Spinal cord (tissue), 10 donors: ENCODE measurements around the gene CPNE8. TPM values are rescaled to one million over a fixed set of nuclear protein-coding genes. Genes with fewer than 3 reads are reported as not detected.
A peak's percentile ranks its signal among the peaks of the same experiment; 100 is the strongest.

ENCODE experiments used
- DNase-seq, 6 donors: peaks; one replicate each; pipeline versions ENCODE4 v3.0.0 to v3.0.0-alpha.2; 2013 to 2015; ENCODE audit warnings: low spot score in 6 of 6, low read depth in 4 of 6
- H3K27ac ChIP-seq: one replicate; pipeline ENCODE4 v1.5.1; 2013; ENCODE audit warnings: low read depth, low read length, control low read depth
- H3K27me3 ChIP-seq: one replicate; pipeline ENCODE4 v1.6.1; 2013; ENCODE audit warnings: low read length; ENCODE audit not compliant: control insufficient read depth, insufficient read depth
- H3K36me3 ChIP-seq: one replicate; pipeline ENCODE4 v1.6.1; 2013; ENCODE audit warnings: low read length; ENCODE audit not compliant: control insufficient read depth, insufficient read depth
- H3K4me1 ChIP-seq: one replicate; pipeline ENCODE4 v1.6.1; 2013; ENCODE audit warnings: low read length; ENCODE audit not compliant: control insufficient read depth, insufficient read depth
- H3K4me3 ChIP-seq: one replicate; pipeline ENCODE4 v1.5.1; 2013; ENCODE audit warnings: low read depth, low read length, control low read depth
- H3K9me3 ChIP-seq: one replicate; pipeline ENCODE4 v1.6.1; 2013; ENCODE audit warnings: low read length; ENCODE audit not compliant: control insufficient read depth, insufficient read depth
- WGBS: methylation state at CpG from one replicate; pipeline ENCODE4 v1.1.5; 2013; ENCODE audit warnings: missing lambda C conversion rate; ENCODE audit not compliant: insufficient coverage; 5-methylcytosine and 5-hydroxymethylcytosine counted together
- polyA plus RNA-seq, 2 donors: library from polyadenylated mRNA; unstranded; fragments of 120-200 nt; gene quantifications; one replicate each; pipeline ENCODE4 v1.2.1, GENCODE V29; 2013; ENCODE audit not compliant: insufficient read length in 2 of 2
- total RNA-seq, 2 donors: library from RNA; depleted of rRNA in 1 of 2; stranded (reverse); fragments of 120-200 nt in 1 of 2; fragments of >200 nt in 1 of 2; gene quantifications; one replicate each; pipeline versions ENCODE4 v1.2.3 to v1.2.4, GENCODE V29; 2013 to 2014
- donor health status: healthy.

Gene CPNE8
- total and polyA plus RNA-seq, 4 donors, result 11.6 to 26.2 (median 16.0) TPM

DNA sequence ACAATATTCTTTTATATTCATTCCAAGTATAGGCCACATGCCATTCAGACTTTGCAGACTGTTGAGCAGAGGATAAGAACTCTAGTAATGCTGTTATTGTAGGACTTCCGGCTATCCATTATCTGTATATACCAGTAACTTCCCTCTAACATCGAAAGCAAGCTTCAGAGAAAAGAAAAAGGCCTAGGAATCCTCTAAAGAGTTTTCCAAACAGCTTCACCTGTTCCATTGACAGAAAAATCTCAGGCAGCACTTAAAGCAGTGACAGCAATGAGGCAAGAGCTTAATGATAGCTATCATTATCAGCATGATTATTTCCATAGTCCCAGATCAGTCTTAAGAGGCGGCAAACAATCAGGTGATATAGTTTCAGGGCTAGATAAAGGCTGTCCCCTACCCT is 1.8 kb downstream of the CPNE8 start:
- Histone ChIP-seq H3K27me3 (no peaks in the 10 kb centered on the region), H3K36me3 (no peaks in the 10 kb centered on the region), H3K4me1 (peaks cover 21% of the 10 kb centered on the region), H3K9me3 (no peaks in the 10 kb centered on the region), H3K27ac (no peak overlapping the region), H3K4me3 (no peak overlapping the region)
- no CpG with 5 or more reads among the region's 3 CpGs for WGBS
- DNase-seq, result peak in 1 of 6 donors; percentile 55

- H3K4me3 ChIP-seq, result no peak overlapping the region
These were observed 7.2 kb downstream of the CPNE8 start for GRCh38 chr12:38898001-38898684.

GRCh38 chr12:38895446-38895845 is 9.9 kb downstream of the CPNE8 start:
- no CpG with 5 or more reads among the region's 1 CpG for WGBS
- no peak for DNase-seq
- no peak overlapping the region for H3K27ac ChIP-seq
- H3K36me3 ChIP-seq, result no peaks in the 10 kb centered on the region
- H3K27me3 ChIP-seq, result no peaks in the 10 kb centered on the region
- no peaks in the 10 kb centered on the region for H3K9me3 ChIP-seq
- no peaks in the 10 kb centered on the region for H3K4me1 ChIP-seq
- H3K4me3 ChIP-seq, result no peak overlapping the region

More at GRCh38 chr12:38898001-38898684, 7.2 kb downstream of the CPNE8 start:
- H3K27me3 ChIP-seq, result no peaks in the 10 kb centered on the region
- no peaks in the 10 kb centered on the region for H3K9me3 ChIP-seq
- no peak for DNase-seq
- WGBS, result 100% methylated on average over 2 of the region's 2 CpGs
- no peaks in the 10 kb centered on the region for H3K36me3 ChIP-seq
- H3K4me1 ChIP-seq, result no peaks in the 10 kb centered on the region
- no peak overlapping the region for H3K27ac ChIP-seq

- DNase-seq, result no peak
- Histone ChIP-seq H3K36me3 (no peaks in the 10 kb centered on the region), H3K27ac (no peak overlapping the region), H3K27me3 (no peaks in the 10 kb centered on the region), H3K4me1 (no peaks in the 10 kb centered on the region), H3K9me3 (no peaks in the 10 kb centered on the region), H3K4me3 (no peak overlapping the region)
These were observed 12.4 kb downstream of the CPNE8 start for GRCh38 chr12:38892976-38893375.

GRCh38 chr12:38892087-38892786 is 13.2 kb downstream of the CPNE8 start:
- Histone ChIP-seq H3K27me3 (no peaks in the 10 kb centered on the region), H3K36me3 (no peaks in the 10 kb centered on the region), H3K4me3 (no peak overlapping the region), H3K9me3 (no peaks in the 10 kb centered on the region), H3K4me1 (no peaks in the 10 kb centered on the region), H3K27ac (no peak overlapping the region)
- WGBS, result 81% methylated on average over 3 of the region's 4 CpGs
- no peak for DNase-seq

- H3K4me1 ChIP-seq, result no peaks in the 10 kb centered on the region
- H3K27me3 ChIP-seq, result no peaks in the 10 kb centered on the region
- WGBS, result no CpG with 5 or more reads among the region's 1 CpG
- no peak overlapping the region for H3K27ac ChIP-seq
- DNase-seq, result no peak
- no peaks in the 10 kb centered on the region for H3K9me3 ChIP-seq
- no peaks in the 10 kb centered on the region for H3K36me3 ChIP-seq
- H3K4me3 ChIP-seq, result no peak overlapping the region
These were observed 15.1 kb downstream of the CPNE8 start for GRCh38 chr12:38890102-38890855.

- DNase-seq, result no peak
- H3K9me3 ChIP-seq, result no peaks in the 10 kb centered on the region
- no peaks in the 10 kb centered on the region for H3K4me1 ChIP-seq
- WGBS, result 83% methylated on average over 5 of the region's 5 CpGs
- H3K27me3 ChIP-seq, result no peaks in the 10 kb centered on the region
- no peaks in the 10 kb centered on the region for H3K36me3 ChIP-seq
- no peak overlapping the region for H3K27ac ChIP-seq
- no peak overlapping the region for H3K4me3 ChIP-seq
These were observed 16.0 kb downstream of the CPNE8 start for GRCh38 chr12:38889297-38889815.

GRCh38 chr12:38887770-38888169 is 17.6 kb downstream of the CPNE8 start:
- H3K36me3 ChIP-seq, result no peaks in the 10 kb centered on the region
- WGBS, result 80% methylated on average over 1 of the region's 1 CpG
- no peak for DNase-seq

GRCh38 chr12:38886931-38887330 is 18.5 kb downstream of the CPNE8 start:
- no peaks in the 10 kb centered on the region for H3K4me1 ChIP-seq
- H3K4me3 ChIP-seq, result no peak overlapping the region
- 100% methylated on average over 1 of the region's 1 CpG for WGBS
- H3K9me3 ChIP-seq, result no peaks in the 10 kb centered on the region
- H3K27me3 ChIP-seq, result no peaks in the 10 kb centered on the region
- no peak for DNase-seq
- H3K27ac ChIP-seq, result no peak overlapping the region
- H3K36me3 ChIP-seq, result no peaks in the 10 kb centered on the region

More at GRCh38 chr12:38887770-38888169, 17.6 kb downstream of the CPNE8 start:
- no peaks in the 10 kb centered on the region for H3K4me1 ChIP-seq
- H3K4me3 ChIP-seq, result no peak overlapping the region
- H3K27me3 ChIP-seq, result no peaks in the 10 kb centered on the region
- no peak overlapping the region for H3K27ac ChIP-seq
- H3K9me3 ChIP-seq, result no peaks in the 10 kb centered on the region
